A673 (cell line): ENCODE measurements around the gene ADGRL3. TPM values are rescaled to one million over a fixed set of nuclear protein-coding genes. Genes with fewer than 3 reads are reported as not detected.

Experiments
- BruUV-seq: library from RNA; stranded (reverse); fragments of 400-500 nt; replicated peaks from 2 replicates; lab custom pipeline; 2021; lab: Mats Ljungman, UMichigan
- CTCF ChIA-PET: fragments of 300-600 bp; sonication (Branson Sonifier 250); formaldehyde crosslinking; loops from one replicate; lab custom pipeline; 2022; ENCODE audit warnings: antibody characterized with exemption; lab: Charles Lee
- POLR2A ChIA-PET: fragments of 300-600 bp; sonication (Branson Sonifier 250); formaldehyde crosslinking; loops from one replicate; lab custom pipeline; 2022; ENCODE audit warnings: antibody characterized with exemption; ENCODE audit not compliant: low non-redundant PET; lab: Charles Lee
- DNase-seq: peaks from one replicate; pipeline ENCODE4 v3.0.0-alpha.2; 2015; ENCODE audit warnings: low spot score
- H3K27ac ChIP-seq: fragments of 200-600 bp; sonication (generic); 2 replicates; pipeline ENCODE4 v1.5.1; 2016; ENCODE audit warnings: mixed run types, low read depth, mild to moderate bottlenecking, mixed read lengths, antibody characterized with exemption, low read length; ENCODE audit not compliant: poor library complexity, severe bottlenecking
- H3K27me3 ChIP-seq: fragments of 200-600 bp; sonication (generic); replicated peaks from 2 replicates; pipeline ENCODE4 v1.6.1; 2017; ENCODE audit warnings: mixed run types, low read depth, mild to moderate bottlenecking, mixed read lengths, antibody characterized with exemption, low read length; ENCODE audit not compliant: insufficient read depth, poor library complexity
- H3K36me3 ChIP-seq: fragments of 200-600 bp; sonication (generic); 2 replicates; pipeline ENCODE4 v1.6.1; 2016; ENCODE audit warnings: mixed run types, mild to moderate bottlenecking, mixed read lengths, antibody characterized with exemption, low read length; ENCODE audit not compliant: insufficient read depth, poor library complexity, severe bottlenecking
- H3K4me1 ChIP-seq: fragments of 200-600 bp; sonication (generic); 2 replicates; pipeline ENCODE4 v1.6.1; 2017; ENCODE audit warnings: mixed run types, mild to moderate bottlenecking, mixed read lengths, antibody characterized with exemption, low read length; ENCODE audit not compliant: insufficient read depth, poor library complexity, severe bottlenecking
- H3K4me3 ChIP-seq: fragments of 200-600 bp; sonication (generic); 2 replicates; pipeline ENCODE4 v1.5.1; 2016; ENCODE audit warnings: low read depth, mixed run types, mild to moderate bottlenecking, mixed read lengths, low read length; ENCODE audit not compliant: poor library complexity, severe bottlenecking
- H3K9me3 ChIP-seq: fragments of 200-600 bp; sonication (generic); 2 replicates; pipeline ENCODE4 v1.6.1; 2016; ENCODE audit warnings: mixed run types, low read depth, mild to moderate bottlenecking, mixed read lengths, antibody characterized with exemption, low read length; ENCODE audit not compliant: poor library complexity, severe bottlenecking
- EZH2 ChIP-seq: fragments of 200-600 bp; sonication (generic); IDR thresholded peaks from 2 replicates; pipeline ENCODE4 v1.6.1; 2017; ENCODE audit warnings: borderline replicate concordance, low read depth, mild to moderate bottlenecking, mixed read lengths, antibody characterized with exemption, low read length; ENCODE audit not compliant: poor library complexity, severe bottlenecking
- intact Hi-C: fragments of 100-400 bp; cut with micrococcal nuclease; formaldehyde crosslinking; loops from one replicate; pipeline ENCODE4 v1.10.0; 2022; ENCODE audit not compliant: unreplicated experiment
- total RNA-seq: library from RNA; stranded (reverse); gene quantifications from 2 replicates; pipeline ENCODE4 v1.2.3, GENCODE V29; 2021
- TF ChIP-seq, protein P1 (sequence below): fragments of 300-800, 200-600 bp; sonication (generic); conservative IDR thresholded peaks from 2 replicates; pipeline ENCODE4 v1.5.1; 2017; ENCODE audit warnings: low read depth, mild to moderate bottlenecking, antibody characterized with exemption, low read length, moderate library complexity, mixed read lengths

The ADGRL3 gene
- total RNA-seq, 1 experiment from 2014 or later: not detected

DNA sequence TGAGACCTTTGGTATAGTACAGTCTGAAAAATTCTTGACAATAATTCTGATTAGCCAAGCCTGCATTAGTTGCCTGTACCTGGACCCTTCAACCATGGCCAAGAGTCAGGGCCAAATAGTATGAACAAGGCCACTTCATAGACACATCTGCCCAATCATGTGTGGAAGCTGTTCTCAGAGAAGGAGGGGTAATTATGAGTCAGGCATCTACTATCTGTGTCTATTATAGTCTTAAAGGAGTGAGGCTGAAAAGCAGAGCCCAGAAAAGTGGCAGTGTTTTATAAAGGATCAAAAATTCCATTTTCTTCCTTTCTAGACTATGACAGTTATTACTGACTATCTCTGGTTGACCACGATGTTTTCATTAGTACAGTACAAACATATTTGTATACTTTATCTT, 5.0 kb upstream of the ADGRL3 start:
- CTCF ChIA-PET: no interaction called here

DNA sequence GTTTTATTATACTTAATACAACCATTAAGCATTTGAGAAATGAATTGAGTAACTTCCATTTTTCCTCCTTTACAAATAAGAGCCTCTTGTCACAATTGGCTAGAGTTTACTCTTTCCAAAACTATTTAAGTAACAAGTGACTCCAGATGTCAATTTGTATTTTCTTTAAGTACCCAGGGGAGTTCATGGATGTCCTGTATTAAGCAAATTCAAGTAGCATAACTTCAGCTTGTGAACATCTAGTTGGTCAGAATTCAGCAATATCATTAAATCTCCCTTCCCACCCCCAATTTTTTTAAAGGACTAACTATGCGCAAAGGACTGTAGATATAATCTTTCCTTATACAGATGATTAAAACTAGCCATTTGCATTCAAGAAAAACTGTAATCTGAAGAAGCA, 1.4 kb upstream of the ADGRL3 start:
- H3K4me3 ChIP-seq: no peak overlapping the region
- intact Hi-C loops: no loop called here
- ChIA-PET POLR2A (no interaction called here), CTCF (no interaction called here)
- no peaks in the 10 kb centered on the region for H3K4me1 ChIP-seq
- no peak overlapping the region for H3K27ac ChIP-seq
- no peak for DNase-seq
- BruUV-seq: no TSS peak
- no peaks in the 10 kb centered on the region for H3K36me3 ChIP-seq
- TF ChIP-seq, protein P1, sequence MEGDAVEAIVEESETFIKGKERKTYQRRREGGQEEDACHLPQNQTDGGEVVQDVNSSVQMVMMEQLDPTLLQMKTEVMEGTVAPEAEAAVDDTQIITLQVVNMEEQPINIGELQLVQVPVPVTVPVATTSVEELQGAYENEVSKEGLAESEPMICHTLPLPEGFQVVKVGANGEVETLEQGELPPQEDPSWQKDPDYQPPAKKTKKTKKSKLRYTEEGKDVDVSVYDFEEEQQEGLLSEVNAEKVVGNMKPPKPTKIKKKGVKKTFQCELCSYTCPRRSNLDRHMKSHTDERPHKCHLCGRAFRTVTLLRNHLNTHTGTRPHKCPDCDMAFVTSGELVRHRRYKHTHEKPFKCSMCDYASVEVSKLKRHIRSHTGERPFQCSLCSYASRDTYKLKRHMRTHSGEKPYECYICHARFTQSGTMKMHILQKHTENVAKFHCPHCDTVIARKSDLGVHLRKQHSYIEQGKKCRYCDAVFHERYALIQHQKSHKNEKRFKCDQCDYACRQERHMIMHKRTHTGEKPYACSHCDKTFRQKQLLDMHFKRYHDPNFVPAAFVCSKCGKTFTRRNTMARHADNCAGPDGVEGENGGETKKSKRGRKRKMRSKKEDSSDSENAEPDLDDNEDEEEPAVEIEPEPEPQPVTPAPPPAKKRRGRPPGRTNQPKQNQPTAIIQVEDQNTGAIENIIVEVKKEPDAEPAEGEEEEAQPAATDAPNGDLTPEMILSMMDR: no peak
- TF ChIP-seq EZH2: no peak
- H3K9me3 ChIP-seq: no peaks in the 10 kb centered on the region
- H3K27me3 ChIP-seq: peaks cover 49% of the 10 kb centered on the region

More for the DNA sequence above, 5.0 kb upstream of the ADGRL3 start:
- TF ChIP-seq, protein P1: no peak
- no peak for TF ChIP-seq EZH2
- Histone ChIP-seq H3K4me1 (no peaks in the 10 kb centered on the region), H3K27ac (no peak overlapping the region), H3K9me3 (no peaks in the 10 kb centered on the region), H3K4me3 (no peak overlapping the region), H3K27me3 (peaks cover 14% of the 10 kb centered on the region), H3K36me3 (no peaks in the 10 kb centered on the region)
- POLR2A ChIA-PET: no interaction called here
- DNase-seq: no peak
- no TSS peak for BruUV-seq
- intact Hi-C loops: no loop called here

DNA sequence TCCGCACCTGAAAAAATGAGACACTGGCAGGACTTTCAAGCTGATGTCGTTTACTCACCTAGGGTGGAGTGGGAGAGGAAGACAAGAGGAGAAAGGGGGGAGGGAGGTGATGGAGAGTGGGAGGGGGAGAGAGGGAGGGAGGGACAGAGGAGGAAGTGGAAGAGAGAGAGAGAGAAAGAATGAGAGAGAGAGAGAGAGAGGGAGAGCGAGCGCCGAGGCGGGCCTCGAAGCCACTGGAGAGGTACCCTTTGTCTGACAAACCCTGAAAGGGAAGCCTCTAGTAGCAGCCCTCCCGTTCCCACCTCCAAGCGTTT, 296 bp upstream of the ADGRL3 start:
- Histone ChIP-seq H3K27ac (no peak overlapping the region), H3K36me3 (no peaks in the 10 kb centered on the region), H3K9me3 (no peaks in the 10 kb centered on the region), H3K4me1 (no peaks in the 10 kb centered on the region), H3K4me3 (no peak overlapping the region), H3K27me3 (peaks cover 57% of the 10 kb centered on the region)
- BruUV-seq: no TSS peak
- no peak for TF ChIP-seq EZH2
- TF ChIP-seq, protein P1: no peak
- ChIA-PET CTCF (no interaction called here), POLR2A (no interaction called here)
- no peak for DNase-seq
- intact Hi-C loops: no loop called here
